ENCODE results near the gene INPP5A.

INPP5A gene

DNA sequence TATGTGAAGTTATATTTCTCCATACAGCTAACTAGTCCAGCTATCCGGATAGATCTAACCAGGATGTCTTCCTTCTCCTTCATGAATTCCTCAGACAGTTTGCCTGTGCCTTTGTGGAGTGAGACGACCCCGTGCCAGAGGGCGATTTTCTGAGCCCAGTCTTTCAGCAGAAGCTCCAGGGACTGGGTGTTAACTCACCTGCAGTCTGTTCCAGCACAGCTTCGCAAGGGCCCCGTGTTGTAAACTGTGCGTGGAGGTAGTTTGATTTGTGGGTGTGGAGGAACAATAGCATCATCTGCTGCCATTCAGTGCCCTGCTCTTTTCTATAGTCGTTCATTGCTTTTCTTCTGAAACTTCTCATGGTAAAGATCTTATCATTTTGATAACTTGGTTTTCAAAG lies 103.8 kb downstream of the INPP5A start:
- TF ChIP-seq EZH2phosphoT487 (IDR thresholded peaks at IDR 0.05; ENCODE audit: borderline replicate concordance, low read length) (no peak), CTCF (IDR thresholded peaks at IDR 0.05; ENCODE audit: low read depth, low read length, poor library complexity, severe bottlenecking) (no peak)
- no peaks in the 10 kb centered on the region for H3K9me3 ChIP-seq (ENCODE audit: control insufficient read depth, insufficient read depth, low read length)
- no peaks in the 10 kb centered on the region for H3K79me2 ChIP-seq (ENCODE audit: control insufficient read depth, low read length)
- no peak overlapping the region for H3K4me3 ChIP-seq (ENCODE audit: low read length)
- H3F3A ChIP-seq (ENCODE audit: control insufficient read depth, insufficient read depth) = no peaks in the 10 kb centered on the region
- H4K20me1 ChIP-seq (ENCODE audit: control insufficient read depth, insufficient read depth, low read depth, low read length) = no peaks in the 10 kb centered on the region
- H3K36me3 ChIP-seq (ENCODE audit: control insufficient read depth, low read length) = no peaks in the 10 kb centered on the region
- no peaks in the 10 kb centered on the region for H3K27me3 ChIP-seq (ENCODE audit: control insufficient read depth, low read length)
- no peak overlapping the region for H3K4me2 ChIP-seq (ENCODE audit: low read length)
- H3K4me1 ChIP-seq (ENCODE audit: control insufficient read depth, low read length) = peaks cover 4% of the 10 kb centered on the region
- no peak overlapping the region for H3K27ac ChIP-seq (ENCODE audit: low read depth, low read length)
- H3K9me2 ChIP-seq (replicated peaks; ENCODE audit: control insufficient read depth, low read length) = no peaks in the 10 kb centered on the region

GRCh38 chr10:132641966-132642731 lies 104.6 kb downstream of the INPP5A start:
- H3K4me2 ChIP-seq (ENCODE audit: low read length) = no peak overlapping the region
- no peaks in the 10 kb centered on the region for H3F3A ChIP-seq (ENCODE audit: control insufficient read depth, insufficient read depth)
- no peak overlapping the region for H3K27ac ChIP-seq (ENCODE audit: low read depth, low read length)
- no peaks in the 10 kb centered on the region for H3K9me2 ChIP-seq (replicated peaks; ENCODE audit: control insufficient read depth, low read length)
- no peaks in the 10 kb centered on the region for H4K20me1 ChIP-seq (ENCODE audit: control insufficient read depth, insufficient read depth, low read depth, low read length)
- H3K36me3 ChIP-seq (ENCODE audit: control insufficient read depth, low read length) = no peaks in the 10 kb centered on the region
- no peaks in the 10 kb centered on the region for H3K79me2 ChIP-seq (ENCODE audit: control insufficient read depth, low read length)
- H3K9me3 ChIP-seq (ENCODE audit: control insufficient read depth, insufficient read depth, low read length) = no peaks in the 10 kb centered on the region
- H3K4me3 ChIP-seq (ENCODE audit: low read length) = no peak overlapping the region
- H3K27me3 ChIP-seq (ENCODE audit: control insufficient read depth, low read length) = no peaks in the 10 kb centered on the region
- peaks cover 4% of the 10 kb centered on the region for H3K4me1 ChIP-seq (ENCODE audit: control insufficient read depth, low read length)
- TF ChIP-seq CTCF (IDR thresholded peaks at IDR 0.05; ENCODE audit: low read depth, low read length, poor library complexity, severe bottlenecking) (no peak), EZH2phosphoT487 (IDR thresholded peaks at IDR 0.05; ENCODE audit: borderline replicate concordance, low read length) (no peak)

DNA sequence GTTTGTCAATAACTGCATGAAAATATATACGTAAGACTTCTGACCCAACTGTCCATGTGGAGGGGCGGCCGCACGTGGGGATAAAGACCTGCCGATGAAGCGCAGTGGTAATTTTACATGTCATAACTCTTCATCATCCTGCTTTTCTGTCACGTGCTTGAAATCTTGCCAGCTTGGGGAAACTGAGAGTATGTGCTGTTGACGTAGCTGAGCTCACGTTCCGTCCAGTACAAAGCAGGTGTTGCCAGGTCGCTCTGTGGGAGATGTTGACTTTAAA lies 105.1 kb downstream of the INPP5A start:
- no peaks in the 10 kb centered on the region for H3K9me2 ChIP-seq (replicated peaks; ENCODE audit: control insufficient read depth, low read length)
- no peak overlapping the region for H3K27ac ChIP-seq (ENCODE audit: low read depth, low read length)
- peaks cover under 1% of the 10 kb centered on the region for H3K4me1 ChIP-seq (ENCODE audit: control insufficient read depth, low read length)
- H3K27me3 ChIP-seq (ENCODE audit: control insufficient read depth, low read length) = no peaks in the 10 kb centered on the region
- no peak overlapping the region for H3K4me3 ChIP-seq (ENCODE audit: low read length)
- no peaks in the 10 kb centered on the region for H3F3A ChIP-seq (ENCODE audit: control insufficient read depth, insufficient read depth)
- H3K36me3 ChIP-seq (ENCODE audit: control insufficient read depth, low read length) = no peaks in the 10 kb centered on the region
- H3K79me2 ChIP-seq (ENCODE audit: control insufficient read depth, low read length) = no peaks in the 10 kb centered on the region
- H3K9me3 ChIP-seq (ENCODE audit: control insufficient read depth, insufficient read depth, low read length) = no peaks in the 10 kb centered on the region
- H3K4me2 ChIP-seq (ENCODE audit: low read length) = no peak overlapping the region
- H4K20me1 ChIP-seq (ENCODE audit: control insufficient read depth, insufficient read depth, low read depth, low read length) = no peaks in the 10 kb centered on the region
- TF ChIP-seq EZH2phosphoT487 (IDR thresholded peaks at IDR 0.05; ENCODE audit: borderline replicate concordance, low read length) (no peak), CTCF (IDR thresholded peaks at IDR 0.05; ENCODE audit: low read depth, low read length, poor library complexity, severe bottlenecking) (no peak)

Data from DOHH2 (cell line).